K562 (cell line): ENCODE data around the gene MARK2. TPM values are rescaled to one million over a fixed set of nuclear protein-coding genes. Genes with fewer than 3 reads are reported as not detected.

Experiments used
- CBX8 ChIP-seq: fragments of 200-600 bp; sonication (generic); IDR thresholded peaks from 2 replicates; pipeline ENCODE4 v1.6.1; 2012; ENCODE audit warnings: borderline replicate concordance, mixed run types, low read depth, mild to moderate bottlenecking, moderate library complexity, mixed read lengths, low read length, control low read depth, inconsistent platforms; ENCODE audit not compliant: poor library complexity, severe bottlenecking; ENCODE audit errors: extremely low read depth
- CREB1 ChIP-seq, 2 experiments: sonication (generic) in 1 of 2; formaldehyde crosslinking in 1 of 2; IDR thresholded peaks; 2 replicates each; pipeline versions ENCODE4 v1.6.1 to v1.8.0; 2012 to 2022; ENCODE audit warnings: inconsistent platforms in 1 of 2, mild to moderate bottlenecking in 1 of 2, missing genetic modification reagents in 1 of 2, moderate library complexity in 1 of 2
- CSDE1 ChIP-seq, 2 experiments: fragments of 450-650 bp; IDR thresholded peaks; 2 replicates each; pipeline ENCODE4 v1.6.1; 2016; ENCODE audit warnings: mild to moderate bottlenecking in 1 of 2
- E2F3 ChIP-seq: fragments of 250-450 bp; sonication (Bioruptor Pico); IDR thresholded peaks from 2 replicates; pipeline ENCODE4 v1.4.0; 2020; ENCODE audit warnings: mild to moderate bottlenecking
- FOS ChIP-seq: IDR thresholded peaks from 3 replicates; pipeline ENCODE4 v1.6.1; 2011; ENCODE audit not compliant: insufficient read length; ENCODE audit errors: extremely low read depth
- HCFC1 ChIP-seq: IDR thresholded peaks from 2 replicates; pipeline ENCODE4 v1.6.1; 2012; ENCODE audit warnings: low read depth, low read length, improper control_type of control experiment
- JUND ChIP-seq, 2 experiments: IDR thresholded peaks; 2 replicates in 1 of 2; 3 replicates in 1 of 2; pipeline ENCODE4 v1.6.1; 2011; ENCODE audit warnings: borderline replicate concordance in 2 of 2, low read depth in 2 of 2, low read length in 2 of 2, improper control_type of control experiment in 1 of 2, missing biosample characterization in 1 of 2, missing genetic modification characterization in 1 of 2, missing genetic modification reagents in 1 of 2
- NFIX ChIP-seq: fragments of 250-450 bp; sonication (Bioruptor Pico); IDR thresholded peaks from 2 replicates; pipeline ENCODE4 v1.4.0; 2020; ENCODE audit warnings: low read depth, mild to moderate bottlenecking, moderate library complexity
- NRF1 ChIP-seq, 2 experiments: fragments of 450-650 bp; IDR thresholded peaks in 1 of 2; conservative IDR thresholded peaks in 1 of 2; 2 replicates each; pipeline ENCODE4 v1.6.1; 2014; ENCODE audit warnings: mild to moderate bottlenecking in 2 of 2
- THRAP3 ChIP-seq: fragments of 450-650 bp; IDR thresholded peaks from 2 replicates; pipeline ENCODE4 v1.6.1; 2016; ENCODE audit warnings: mild to moderate bottlenecking, inconsistent platforms, borderline replicate concordance
- ZBTB1 ChIP-seq: sonication (generic); formaldehyde crosslinking; IDR thresholded peaks from 2 replicates; pipeline ENCODE4 v1.8.1; 2023; ENCODE audit warnings: missing genetic modification reagents, low read depth, mild to moderate bottlenecking, borderline replicate concordance
- ZNF121 ChIP-seq: sonication (generic); formaldehyde crosslinking; conservative IDR thresholded peaks from 2 replicates; pipeline ENCODE4 v1.8.0; 2022; ENCODE audit warnings: missing genetic modification reagents
- ZNF217 ChIP-seq: sonication (generic); formaldehyde crosslinking; IDR thresholded peaks from 2 replicates; pipeline ENCODE4 v1.8.0; 2022; ENCODE audit warnings: mild to moderate bottlenecking, missing genetic modification reagents
- polyA plus RNA-seq, 8 experiments: library from polyadenylated mRNA; depleted of rRNA in 4 of 8; stranded (reverse) in 5 of 8; unstranded in 3 of 8; fragments of >200 nt; fragmentation: Nextera tagmentation in 2 of 8; fragmentation: Illumina TruSeq in 1 of 8; extraction: Ambion mirVana in 2 of 8; extraction: Trizol in 1 of 8; gene quantifications; 2 replicates each; pipeline versions ENCODE4 v1.2.1 to v1.2.3, GENCODE V29; 2011 to 2014; ENCODE audit warnings: inconsistent platforms in 1 of 8, missing spikeins in 1 of 8
- total RNA-seq, 7 experiments: library from RNA; depleted of rRNA in 6 of 7; stranded (reverse); fragments of >200 nt in 6 of 7; fragmentation: Illumina TruSeq in 2 of 7; extraction: Trizol in 2 of 7; gene quantifications; 2 replicates each; pipeline versions ENCODE4 v1.2.1 to v1.2.3, GENCODE V29; 2011 to 2021; ENCODE audit warnings: low replicate concordance in 1 of 7
- TF ChIP-seq, protein P1 (sequence below): fragments of 450-650 bp; IDR thresholded peaks from 2 replicates; pipeline ENCODE4 v1.7.0; 2016; ENCODE audit warnings: borderline replicate concordance
- TF ChIP-seq, protein P2 (sequence below), 2 experiments: fragments of 450-650 bp; formaldehyde crosslinking in 1 of 2; IDR thresholded peaks; 2 replicates each; pipeline versions ENCODE4 v1.4.0 to v1.6.1; 2014 to 2020; ENCODE audit warnings: mild to moderate bottlenecking in 2 of 2, borderline replicate concordance in 1 of 2, low read depth in 1 of 2

MARK2 gene
- total and polyA plus RNA-seq, 9 of the 15 experiments (the other 6 are each of a cell fraction or from before 2014, with no cell fraction given): 0.32 to 43.5 (median 15.1) TPM

DNA sequence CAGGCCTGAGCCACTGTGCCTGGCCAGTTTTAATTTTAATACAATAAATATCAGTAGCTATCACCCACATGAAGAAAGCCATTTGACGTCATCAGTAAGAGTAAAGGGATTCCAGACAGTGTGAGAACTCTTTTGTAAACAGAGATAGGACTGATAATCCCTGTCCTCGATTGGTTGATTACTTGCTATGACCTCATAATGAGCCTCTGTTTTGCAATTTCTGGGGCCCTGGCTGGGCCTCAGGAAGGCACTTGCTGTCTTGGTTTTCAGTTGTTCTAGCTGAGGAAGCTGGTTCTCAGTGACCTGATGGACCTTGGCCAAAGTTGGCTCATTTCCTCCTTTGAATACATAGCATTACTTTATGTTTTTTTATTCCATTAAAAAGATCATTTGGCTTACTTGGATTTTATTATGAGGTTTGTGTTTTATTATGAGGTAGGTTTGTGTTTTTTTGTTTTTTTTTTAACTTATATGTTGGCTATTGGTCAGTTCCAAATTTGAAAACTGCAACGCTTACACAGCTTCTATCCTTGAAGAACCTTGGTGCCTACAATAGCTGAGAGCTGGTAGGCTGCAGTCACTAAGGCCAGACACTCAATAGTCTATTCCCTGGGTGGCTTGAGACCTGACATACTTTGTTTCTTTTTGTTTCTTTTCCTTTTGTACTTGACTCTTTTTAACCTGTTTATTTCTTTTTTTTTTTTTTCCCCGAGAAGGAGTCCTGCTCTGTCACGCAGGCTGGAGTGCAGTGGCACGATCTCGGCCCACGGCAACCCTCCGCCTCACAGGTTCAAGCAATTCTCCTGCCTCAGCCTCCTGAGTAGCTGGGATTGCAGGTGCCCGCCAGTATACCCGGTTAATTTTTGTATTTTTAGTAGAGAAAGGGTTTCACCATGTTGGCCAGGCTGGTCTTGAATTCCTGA is 20.0 kb downstream of the MARK2 start (continued):
- TF ChIP-seq, protein P1, sequence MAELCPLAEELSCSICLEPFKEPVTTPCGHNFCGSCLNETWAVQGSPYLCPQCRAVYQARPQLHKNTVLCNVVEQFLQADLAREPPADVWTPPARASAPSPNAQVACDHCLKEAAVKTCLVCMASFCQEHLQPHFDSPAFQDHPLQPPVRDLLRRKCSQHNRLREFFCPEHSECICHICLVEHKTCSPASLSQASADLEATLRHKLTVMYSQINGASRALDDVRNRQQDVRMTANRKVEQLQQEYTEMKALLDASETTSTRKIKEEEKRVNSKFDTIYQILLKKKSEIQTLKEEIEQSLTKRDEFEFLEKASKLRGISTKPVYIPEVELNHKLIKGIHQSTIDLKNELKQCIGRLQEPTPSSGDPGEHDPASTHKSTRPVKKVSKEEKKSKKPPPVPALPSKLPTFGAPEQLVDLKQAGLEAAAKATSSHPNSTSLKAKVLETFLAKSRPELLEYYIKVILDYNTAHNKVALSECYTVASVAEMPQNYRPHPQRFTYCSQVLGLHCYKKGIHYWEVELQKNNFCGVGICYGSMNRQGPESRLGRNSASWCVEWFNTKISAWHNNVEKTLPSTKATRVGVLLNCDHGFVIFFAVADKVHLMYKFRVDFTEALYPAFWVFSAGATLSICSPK: no peak
- no peak for TF ChIP-seq CSDE1 (IDR thresholded peaks at IDR 0.05)
- no peak for TF ChIP-seq NRF1 (conservative IDR thresholded peaks at IDR 0.05 in 1 of 2, IDR thresholded peaks at IDR 0.05 in 1 of 2)
- peak; percentile 24; the same call in 1 of the 2 replicates for TF ChIP-seq CREB1 (IDR thresholded peaks at IDR 0.05)
- no peak for TF ChIP-seq CREB1 (CRISPR knock-in tag; IDR thresholded peaks at IDR 0.05)
- TF ChIP-seq ZNF121 (CRISPR knock-in tag): no peak
- no peak for TF ChIP-seq CBX8
- TF ChIP-seq JUND (IDR thresholded peaks at IDR 0.05; ENCODE audit: borderline replicate concordance, low read depth, low read length): peak; percentile 82
- peak; percentile 80; the same call in 2 of the 3 replicates for TF ChIP-seq JUND (tag; IDR thresholded peaks at IDR 0.05; ENCODE audit: borderline replicate concordance, low read depth, low read length)
- no peak for TF ChIP-seq E2F3 (CRISPR knock-in tag)
- TF ChIP-seq ZBTB1 (CRISPR knock-in tag): no peak
- no peak for TF ChIP-seq HCFC1
- TF ChIP-seq FOS: no peak
- TF ChIP-seq THRAP3: no peak
- TF ChIP-seq NFIX (CRISPR knock-in tag): no peak
- TF ChIP-seq ZNF217 (CRISPR knock-in tag): no peak
- TF ChIP-seq, protein P2, sequence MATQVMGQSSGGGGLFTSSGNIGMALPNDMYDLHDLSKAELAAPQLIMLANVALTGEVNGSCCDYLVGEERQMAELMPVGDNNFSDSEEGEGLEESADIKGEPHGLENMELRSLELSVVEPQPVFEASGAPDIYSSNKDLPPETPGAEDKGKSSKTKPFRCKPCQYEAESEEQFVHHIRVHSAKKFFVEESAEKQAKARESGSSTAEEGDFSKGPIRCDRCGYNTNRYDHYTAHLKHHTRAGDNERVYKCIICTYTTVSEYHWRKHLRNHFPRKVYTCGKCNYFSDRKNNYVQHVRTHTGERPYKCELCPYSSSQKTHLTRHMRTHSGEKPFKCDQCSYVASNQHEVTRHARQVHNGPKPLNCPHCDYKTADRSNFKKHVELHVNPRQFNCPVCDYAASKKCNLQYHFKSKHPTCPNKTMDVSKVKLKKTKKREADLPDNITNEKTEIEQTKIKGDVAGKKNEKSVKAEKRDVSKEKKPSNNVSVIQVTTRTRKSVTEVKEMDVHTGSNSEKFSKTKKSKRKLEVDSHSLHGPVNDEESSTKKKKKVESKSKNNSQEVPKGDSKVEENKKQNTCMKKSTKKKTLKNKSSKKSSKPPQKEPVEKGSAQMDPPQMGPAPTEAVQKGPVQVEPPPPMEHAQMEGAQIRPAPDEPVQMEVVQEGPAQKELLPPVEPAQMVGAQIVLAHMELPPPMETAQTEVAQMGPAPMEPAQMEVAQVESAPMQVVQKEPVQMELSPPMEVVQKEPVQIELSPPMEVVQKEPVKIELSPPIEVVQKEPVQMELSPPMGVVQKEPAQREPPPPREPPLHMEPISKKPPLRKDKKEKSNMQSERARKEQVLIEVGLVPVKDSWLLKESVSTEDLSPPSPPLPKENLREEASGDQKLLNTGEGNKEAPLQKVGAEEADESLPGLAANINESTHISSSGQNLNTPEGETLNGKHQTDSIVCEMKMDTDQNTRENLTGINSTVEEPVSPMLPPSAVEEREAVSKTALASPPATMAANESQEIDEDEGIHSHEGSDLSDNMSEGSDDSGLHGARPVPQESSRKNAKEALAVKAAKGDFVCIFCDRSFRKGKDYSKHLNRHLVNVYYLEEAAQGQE (IDR thresholded peaks at IDR 0.05; ENCODE audit: borderline replicate concordance): no peak
- TF ChIP-seq, protein P2 (CRISPR knock-in tag; IDR thresholded peaks at IDR 0.05; ENCODE audit: low read depth): no peak
